Stomach (tissue), 4 donors: ENCODE data around the gene MRPS2.

Experiments
- CTCF ChIP-seq, 7 experiments: fragments of 450-650 bp in 4 of 7; fragments of 200-600 bp in 3 of 7; sonication (generic) in 3 of 7; IDR thresholded peaks; one replicate each; pipeline ENCODE4 v1.5.1; 2016 to 2019; ENCODE audit warnings: antibody characterized with exemption in 7 of 7, control low read depth in 2 of 7, mild to moderate bottlenecking in 1 of 7
- EP300 ChIP-seq: sonication (generic); formaldehyde crosslinking; IDR thresholded peaks from one replicate; pipeline ENCODE4 v1.6.1; 2017; ENCODE audit warnings: antibody characterized with exemption
- POLR2A ChIP-seq, 4 donors: fragments of 450-650 bp; IDR thresholded peaks; one replicate each; pipeline ENCODE4 v1.6.1; 2016; ENCODE audit warnings: antibody characterized with exemption in 4 of 4, control low read depth in 2 of 4, mild to moderate bottlenecking in 1 of 4, moderate library complexity in 1 of 4

DNA sequence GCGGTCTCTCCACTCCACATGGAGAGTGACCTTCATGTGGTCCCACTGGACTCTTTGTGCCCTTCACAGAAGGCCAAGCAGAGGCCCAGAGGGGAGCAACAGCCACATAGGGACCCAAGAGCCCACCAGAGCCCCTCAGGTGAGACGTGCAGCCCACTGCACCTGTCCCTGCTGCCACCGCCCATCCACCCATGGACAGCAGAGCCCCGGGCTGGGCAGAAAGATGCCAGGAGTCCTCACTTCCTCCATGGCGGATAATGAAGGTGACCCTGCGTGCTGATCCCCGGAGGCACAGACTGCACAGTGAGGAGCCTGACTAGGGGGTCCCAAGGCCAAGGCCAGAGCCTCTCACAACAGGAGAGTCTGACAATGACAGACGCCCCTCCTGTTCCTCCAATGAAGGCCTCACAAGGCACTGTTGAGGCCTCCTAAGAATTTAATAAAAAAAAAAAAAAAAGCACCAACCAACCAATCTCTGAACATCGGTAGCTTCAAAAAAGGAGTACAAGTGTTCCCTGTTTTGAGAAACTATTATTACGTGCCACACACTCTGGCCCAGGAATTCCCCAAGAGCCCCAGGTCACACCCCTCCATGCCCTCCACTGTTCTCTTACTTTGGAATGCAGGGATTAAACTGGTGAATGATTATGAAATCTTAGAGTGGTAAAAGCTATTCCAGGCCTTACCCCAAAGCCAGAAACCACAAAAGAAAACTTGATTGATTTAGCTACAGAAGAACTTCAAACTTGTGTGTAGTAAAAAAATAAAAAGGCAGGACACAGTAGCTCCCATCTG, 23.7 kb upstream of the MRPS2 start:
- TF ChIP-seq CTCF (IDR thresholded peaks at IDR 0.05) (no peak), POLR2A (IDR thresholded peaks at IDR 0.05) (no peak), EP300 (no peak)
